AG09319 (cell line): ENCODE measurements around the gene AKR1E2.

ENCODE experiments used
- DNase-seq: peaks from one replicate; pipeline ENCODE4 v3.0.0-alpha.2; 2010; ENCODE audit warnings: low read depth; ENCODE audit errors: extremely low read depth
- TF ChIP-seq, protein P1 (sequence below): IDR thresholded peaks from 2 replicates; pipeline ENCODE4 v1.5.1; 2011; ENCODE audit warnings: low read depth, mild to moderate bottlenecking, inconsistent platforms, low read length, moderate library complexity

The AKR1E2 gene

DNA sequence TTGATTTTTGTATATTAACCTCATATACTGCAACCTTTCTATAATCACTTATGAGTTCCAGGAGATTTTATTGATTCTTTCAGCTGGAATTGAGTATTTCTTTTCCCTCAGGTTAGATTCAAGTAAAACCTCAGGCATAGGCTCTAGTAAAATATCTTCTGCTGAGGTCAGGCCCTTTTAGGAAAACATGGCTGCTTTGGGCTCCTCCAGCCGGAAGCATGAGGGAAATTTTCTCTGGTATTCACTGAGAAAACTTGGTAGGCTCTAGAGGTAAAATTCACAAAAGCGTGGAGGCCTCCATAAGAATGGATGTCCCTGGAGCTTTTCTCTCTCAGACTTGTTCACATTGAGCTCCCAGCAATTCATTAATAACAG is 56.7 kb downstream of the AKR1E2 start:
- DNase-seq: no peak
- TF ChIP-seq, protein P1, sequence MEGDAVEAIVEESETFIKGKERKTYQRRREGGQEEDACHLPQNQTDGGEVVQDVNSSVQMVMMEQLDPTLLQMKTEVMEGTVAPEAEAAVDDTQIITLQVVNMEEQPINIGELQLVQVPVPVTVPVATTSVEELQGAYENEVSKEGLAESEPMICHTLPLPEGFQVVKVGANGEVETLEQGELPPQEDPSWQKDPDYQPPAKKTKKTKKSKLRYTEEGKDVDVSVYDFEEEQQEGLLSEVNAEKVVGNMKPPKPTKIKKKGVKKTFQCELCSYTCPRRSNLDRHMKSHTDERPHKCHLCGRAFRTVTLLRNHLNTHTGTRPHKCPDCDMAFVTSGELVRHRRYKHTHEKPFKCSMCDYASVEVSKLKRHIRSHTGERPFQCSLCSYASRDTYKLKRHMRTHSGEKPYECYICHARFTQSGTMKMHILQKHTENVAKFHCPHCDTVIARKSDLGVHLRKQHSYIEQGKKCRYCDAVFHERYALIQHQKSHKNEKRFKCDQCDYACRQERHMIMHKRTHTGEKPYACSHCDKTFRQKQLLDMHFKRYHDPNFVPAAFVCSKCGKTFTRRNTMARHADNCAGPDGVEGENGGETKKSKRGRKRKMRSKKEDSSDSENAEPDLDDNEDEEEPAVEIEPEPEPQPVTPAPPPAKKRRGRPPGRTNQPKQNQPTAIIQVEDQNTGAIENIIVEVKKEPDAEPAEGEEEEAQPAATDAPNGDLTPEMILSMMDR: no peak

DNA sequence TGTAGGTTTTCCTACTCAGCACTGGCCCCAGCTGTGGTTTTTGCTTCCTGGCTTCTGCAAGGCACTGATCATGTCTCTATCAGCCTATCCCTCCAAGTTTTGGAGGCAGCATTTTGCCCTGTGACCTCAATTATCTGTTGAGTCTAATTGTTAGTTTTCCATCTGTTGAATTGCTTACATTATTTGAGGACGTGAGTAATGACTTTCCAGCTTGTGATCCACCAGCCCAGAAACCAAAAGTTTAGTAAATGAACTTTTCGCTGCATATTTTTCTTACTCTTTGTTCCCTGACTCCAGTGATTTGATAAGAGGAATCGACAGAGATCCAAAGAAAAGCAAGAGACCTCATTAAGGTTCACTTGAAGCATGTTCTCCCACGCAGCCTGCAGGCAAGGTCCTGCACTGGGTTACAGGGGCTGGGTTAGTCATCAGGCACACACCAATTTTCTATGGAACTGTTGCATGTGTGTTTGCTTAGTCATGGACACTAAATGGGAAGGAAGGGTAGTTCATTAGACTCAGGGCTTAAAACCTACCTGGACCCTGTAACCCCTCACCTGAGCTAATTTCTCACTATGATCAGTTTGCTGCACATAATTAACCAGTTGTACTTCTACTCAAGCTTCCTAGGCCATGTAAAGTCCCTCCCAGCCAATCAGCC is 57.2 kb downstream of the AKR1E2 start:
- TF ChIP-seq, protein P1: no peak
- DNase-seq: peak; percentile 12

DNA sequence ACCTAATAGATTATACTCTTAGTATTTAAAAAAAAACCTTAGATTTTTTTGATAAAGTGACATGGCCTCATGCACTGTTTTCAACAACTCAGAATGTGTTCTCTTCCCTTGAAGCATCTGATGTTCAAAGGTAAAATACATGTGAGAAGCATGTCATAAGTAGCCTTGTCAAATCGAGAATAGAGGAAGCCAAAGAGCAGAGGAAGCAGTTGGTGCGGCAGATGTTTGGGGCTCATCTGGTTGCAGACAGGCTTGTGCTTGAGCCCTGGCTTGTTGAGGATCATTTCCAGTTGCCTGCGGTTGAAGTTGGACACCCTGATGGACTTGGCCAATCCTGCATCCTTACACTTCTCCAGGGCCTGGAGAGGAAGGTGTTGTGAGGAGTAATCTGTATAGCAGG is 59.2 kb downstream of the AKR1E2 start:
- no peak for DNase-seq
- TF ChIP-seq, protein P1: no peak

DNA sequence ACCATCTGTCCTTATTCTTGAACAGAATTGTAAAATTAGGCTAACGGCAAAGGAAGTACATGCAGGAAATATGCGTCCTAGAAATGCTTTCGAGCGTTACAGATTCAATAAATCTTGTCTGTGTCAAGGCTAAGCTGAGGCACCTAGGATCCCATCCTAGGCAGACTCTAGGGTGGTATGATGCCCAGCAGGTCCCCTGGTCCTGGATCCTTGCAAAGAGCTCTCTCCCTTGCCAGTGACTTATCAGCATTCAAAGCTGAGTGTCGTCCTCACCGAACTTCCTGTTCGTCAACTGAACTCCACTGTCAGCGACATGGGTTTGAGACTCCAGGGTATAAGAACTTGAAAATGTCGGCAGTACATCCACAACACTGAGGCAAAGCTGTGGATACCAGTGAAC is 61.5 kb downstream of the AKR1E2 start:
- TF ChIP-seq, protein P1: no peak
- no peak for DNase-seq

DNA sequence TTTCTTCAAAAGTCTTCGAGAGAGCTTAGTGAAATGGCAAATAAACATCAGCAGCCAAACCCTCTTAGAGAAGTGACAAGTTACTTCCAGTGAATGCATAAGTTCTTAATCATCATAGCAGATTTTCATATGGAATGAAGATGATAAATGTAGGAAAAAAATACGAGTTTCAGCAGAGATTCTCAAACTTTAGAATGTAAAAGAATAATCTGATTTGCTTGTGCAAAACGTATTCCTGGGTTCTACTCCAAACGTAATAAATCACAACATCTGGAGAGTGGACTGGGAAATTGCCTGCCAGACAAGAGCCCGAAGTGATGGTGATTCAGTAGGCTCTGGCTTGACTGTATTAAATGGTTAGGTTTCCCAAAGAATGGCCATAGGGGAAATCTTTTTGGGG is 62.2 kb downstream of the AKR1E2 start:
- DNase-seq: no peak

DNA sequence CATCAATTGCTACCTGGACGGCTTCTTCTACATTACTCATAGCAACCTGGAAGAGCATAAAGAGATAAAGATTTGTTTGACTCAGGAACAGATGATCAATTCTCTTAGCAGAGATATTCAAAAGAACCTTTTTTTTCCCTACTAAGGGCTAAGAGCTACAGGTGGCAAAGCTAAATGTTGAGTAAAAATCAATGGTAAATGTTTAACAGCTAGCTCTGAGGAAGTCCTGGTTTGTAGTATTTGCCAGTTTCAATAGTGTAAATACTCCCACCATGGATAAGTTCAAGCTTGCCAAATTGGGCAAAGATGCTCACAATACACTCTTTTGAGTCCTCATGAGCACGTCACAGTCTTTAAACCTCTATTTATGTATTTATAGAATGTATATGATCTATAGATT is 64.0 kb downstream of the AKR1E2 start:
- TF ChIP-seq, protein P1: no peak
- DNase-seq: no peak

More for the DNA sequence above, 62.2 kb downstream of the AKR1E2 start:
- TF ChIP-seq, protein P1: no peak

DNA sequence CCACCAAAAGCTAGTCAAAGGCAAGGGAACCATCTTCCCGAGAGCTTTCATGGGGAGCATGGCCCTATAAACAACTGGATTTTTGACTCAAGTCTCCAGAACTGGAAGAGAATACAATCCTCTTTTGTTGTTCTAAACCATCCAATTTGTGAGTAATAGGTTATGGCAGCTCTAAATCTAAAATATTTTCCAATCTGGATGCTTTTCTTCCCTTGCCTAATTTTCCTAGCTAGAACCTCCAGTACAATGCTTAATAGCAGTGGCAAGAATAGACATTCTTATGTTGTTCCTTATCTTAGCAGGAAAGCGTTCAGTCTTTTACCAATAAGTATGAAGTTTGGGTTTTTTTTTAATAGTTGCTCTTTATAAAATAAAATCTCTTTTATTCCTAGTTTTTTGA is 66.7 kb downstream of the AKR1E2 start:
- no peak for DNase-seq
- TF ChIP-seq, protein P1: no peak
